ENCODE measurements around the gene TTC7B.

TTC7B gene

DNA sequence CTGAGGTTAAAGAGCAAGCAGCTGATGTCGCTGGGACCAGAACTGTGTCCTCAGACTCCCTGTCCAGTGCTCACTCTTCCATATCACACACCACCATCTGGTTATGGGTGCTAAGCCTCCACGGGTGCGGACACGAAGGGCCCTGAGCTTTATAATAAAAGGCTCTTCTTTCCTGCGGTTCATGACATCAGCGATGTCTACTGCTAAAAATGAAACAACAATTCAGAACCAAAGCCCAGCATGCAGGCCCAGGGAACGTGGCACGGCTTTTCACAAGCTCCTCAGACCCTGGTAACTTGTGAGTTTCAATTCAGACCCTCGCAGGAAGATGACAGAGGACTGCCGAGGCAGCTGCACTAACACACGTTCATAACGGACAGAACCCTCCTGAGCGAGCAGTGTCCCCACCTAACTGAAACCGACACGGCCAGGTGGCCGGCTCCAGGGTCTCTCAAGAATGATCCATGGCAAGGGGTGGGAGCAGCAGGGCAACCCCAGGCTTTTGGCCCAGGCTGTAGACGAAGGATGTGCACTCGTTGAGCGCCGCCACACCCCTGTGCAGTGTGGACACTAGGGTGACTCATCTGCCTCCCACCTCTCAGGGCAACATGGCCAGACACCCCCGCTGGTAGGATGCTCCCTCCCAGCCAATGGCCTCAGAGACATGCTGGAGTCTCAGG is 239.1 kb downstream of the TTC7B start:
- no peak for DNase-seq (ENCODE audit: low read depth in 2 of 2)
- H3K4me3 ChIP-seq (replicated peaks in 1 of 2; ENCODE audit: low read depth in 2 of 2, low read length in 2 of 2), result no peak overlapping the region
- TF ChIP-seq, protein P1, sequence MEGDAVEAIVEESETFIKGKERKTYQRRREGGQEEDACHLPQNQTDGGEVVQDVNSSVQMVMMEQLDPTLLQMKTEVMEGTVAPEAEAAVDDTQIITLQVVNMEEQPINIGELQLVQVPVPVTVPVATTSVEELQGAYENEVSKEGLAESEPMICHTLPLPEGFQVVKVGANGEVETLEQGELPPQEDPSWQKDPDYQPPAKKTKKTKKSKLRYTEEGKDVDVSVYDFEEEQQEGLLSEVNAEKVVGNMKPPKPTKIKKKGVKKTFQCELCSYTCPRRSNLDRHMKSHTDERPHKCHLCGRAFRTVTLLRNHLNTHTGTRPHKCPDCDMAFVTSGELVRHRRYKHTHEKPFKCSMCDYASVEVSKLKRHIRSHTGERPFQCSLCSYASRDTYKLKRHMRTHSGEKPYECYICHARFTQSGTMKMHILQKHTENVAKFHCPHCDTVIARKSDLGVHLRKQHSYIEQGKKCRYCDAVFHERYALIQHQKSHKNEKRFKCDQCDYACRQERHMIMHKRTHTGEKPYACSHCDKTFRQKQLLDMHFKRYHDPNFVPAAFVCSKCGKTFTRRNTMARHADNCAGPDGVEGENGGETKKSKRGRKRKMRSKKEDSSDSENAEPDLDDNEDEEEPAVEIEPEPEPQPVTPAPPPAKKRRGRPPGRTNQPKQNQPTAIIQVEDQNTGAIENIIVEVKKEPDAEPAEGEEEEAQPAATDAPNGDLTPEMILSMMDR (IDR thresholded peaks at IDR 0.05; ENCODE audit: low read depth, low read length), result no peak

- TF ChIP-seq, protein P1 (IDR thresholded peaks at IDR 0.05; ENCODE audit: low read depth, low read length), result no peak
- peak; percentile 40 to 72 for DNase-seq (ENCODE audit: low read depth in 2 of 2)
- no peak overlapping the region for H3K4me3 ChIP-seq (replicated peaks in 1 of 2; ENCODE audit: low read depth in 2 of 2, low read length in 2 of 2)
Measured at GRCh38 chr14:90576581-90576980, 239.6 kb downstream of the TTC7B start.

- TF ChIP-seq, protein P1 (IDR thresholded peaks at IDR 0.05; ENCODE audit: low read depth, low read length), result no peak
- no peak overlapping the region for H3K4me3 ChIP-seq (replicated peaks in 1 of 2; ENCODE audit: low read depth in 2 of 2, low read length in 2 of 2)
- DNase-seq (ENCODE audit: low read depth in 2 of 2), result no peak
Measured at GRCh38 chr14:90575781-90576180, 240.4 kb downstream of the TTC7B start.

DNA sequence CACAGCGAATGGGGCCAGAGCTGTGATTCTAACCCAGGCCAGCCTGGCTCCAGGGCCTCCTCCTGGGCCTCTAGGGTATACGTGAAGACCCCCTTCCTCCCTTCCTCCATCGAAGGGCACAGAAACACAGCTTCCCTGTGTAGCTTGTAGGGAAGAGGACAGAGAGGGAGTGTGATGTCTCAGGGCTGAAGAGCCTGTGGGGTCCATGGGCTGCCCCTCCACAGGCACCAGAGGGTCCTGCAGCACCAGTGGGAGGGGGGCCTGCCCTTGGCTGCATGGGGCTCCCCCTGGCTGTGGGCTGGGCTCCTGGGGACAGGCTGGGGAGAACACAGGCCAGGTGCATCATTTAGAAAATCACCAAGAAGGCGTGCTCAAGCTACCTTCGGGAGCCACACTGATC is 240.9 kb downstream of the TTC7B start:
- no peak overlapping the region for H3K4me3 ChIP-seq (replicated peaks in 1 of 2; ENCODE audit: low read depth in 2 of 2, low read length in 2 of 2)
- no peak for DNase-seq (ENCODE audit: low read depth in 2 of 2)
- TF ChIP-seq, protein P1 (IDR thresholded peaks at IDR 0.05; ENCODE audit: low read depth, low read length), result no peak

DNA sequence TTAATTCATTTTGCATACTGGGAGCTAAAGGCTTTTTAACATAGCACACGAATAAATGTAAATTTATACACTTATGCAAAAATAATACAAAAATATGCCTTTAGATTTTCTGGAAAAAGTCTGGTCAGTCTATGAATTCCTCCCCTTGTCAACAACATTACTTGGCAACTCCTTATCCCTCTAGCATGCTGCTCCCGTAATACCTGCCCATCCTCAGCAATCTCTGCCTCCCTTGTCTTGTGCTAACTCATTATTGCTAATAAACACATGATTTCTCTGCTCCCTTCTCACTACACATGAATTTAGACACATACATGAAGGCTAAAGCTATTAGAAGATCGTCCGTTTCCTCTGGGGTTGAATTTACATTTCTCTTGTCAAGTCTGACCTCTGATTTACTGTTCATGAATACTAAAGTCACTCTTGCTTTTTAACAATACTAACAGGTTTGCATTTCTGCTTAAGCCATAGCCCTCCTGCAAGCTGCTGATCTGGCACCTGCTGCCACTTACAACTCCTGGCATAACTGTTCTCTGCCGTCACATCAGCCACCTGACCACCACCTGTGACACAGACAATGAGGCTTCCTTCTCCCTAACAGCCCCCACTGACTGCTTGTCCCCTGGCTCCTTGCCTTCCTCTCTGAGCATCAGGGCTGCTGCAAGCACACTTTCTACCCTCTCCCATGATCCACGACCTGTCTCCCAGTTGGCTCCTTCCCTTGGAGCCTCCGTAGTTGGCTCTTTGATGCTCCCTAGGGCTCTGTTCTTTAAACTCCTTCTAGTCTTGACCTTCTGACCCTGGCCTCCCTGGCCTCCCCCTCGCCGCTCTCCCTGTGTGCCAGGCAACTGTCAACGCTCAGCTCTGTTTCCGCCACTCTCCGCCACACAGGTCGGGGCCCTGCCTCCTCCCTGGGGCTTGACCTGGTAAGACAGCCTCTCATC is 241.8 kb downstream of the TTC7B start:
- no peak overlapping the region for H3K4me3 ChIP-seq (replicated peaks in 1 of 2; ENCODE audit: low read depth in 2 of 2, low read length in 2 of 2)
- peak in 1 of 2 donors; percentile 25 for DNase-seq (ENCODE audit: low read depth in 2 of 2)
- TF ChIP-seq, protein P1 (IDR thresholded peaks at IDR 0.05; ENCODE audit: low read depth, low read length), result no peak

GRCh38 chr14:90573385-90574105 is 242.7 kb downstream of the TTC7B start:
- DNase-seq (ENCODE audit: low read depth in 2 of 2), result peak in 1 of 2 donors; percentile 33
- H3K4me3 ChIP-seq (replicated peaks in 1 of 2; ENCODE audit: low read depth in 2 of 2, low read length in 2 of 2), result no peak overlapping the region
- TF ChIP-seq, protein P1 (IDR thresholded peaks at IDR 0.05; ENCODE audit: low read depth, low read length), result no peak
